CMK (cell line): Measurements from ENCODE around the gene ATAD3A.

Experiments
- DNase-seq: peaks from one replicate; pipeline ENCODE4 v3.0.0-alpha.2; 2010; ENCODE audit warnings: low read depth

ATAD3A gene

DNA sequence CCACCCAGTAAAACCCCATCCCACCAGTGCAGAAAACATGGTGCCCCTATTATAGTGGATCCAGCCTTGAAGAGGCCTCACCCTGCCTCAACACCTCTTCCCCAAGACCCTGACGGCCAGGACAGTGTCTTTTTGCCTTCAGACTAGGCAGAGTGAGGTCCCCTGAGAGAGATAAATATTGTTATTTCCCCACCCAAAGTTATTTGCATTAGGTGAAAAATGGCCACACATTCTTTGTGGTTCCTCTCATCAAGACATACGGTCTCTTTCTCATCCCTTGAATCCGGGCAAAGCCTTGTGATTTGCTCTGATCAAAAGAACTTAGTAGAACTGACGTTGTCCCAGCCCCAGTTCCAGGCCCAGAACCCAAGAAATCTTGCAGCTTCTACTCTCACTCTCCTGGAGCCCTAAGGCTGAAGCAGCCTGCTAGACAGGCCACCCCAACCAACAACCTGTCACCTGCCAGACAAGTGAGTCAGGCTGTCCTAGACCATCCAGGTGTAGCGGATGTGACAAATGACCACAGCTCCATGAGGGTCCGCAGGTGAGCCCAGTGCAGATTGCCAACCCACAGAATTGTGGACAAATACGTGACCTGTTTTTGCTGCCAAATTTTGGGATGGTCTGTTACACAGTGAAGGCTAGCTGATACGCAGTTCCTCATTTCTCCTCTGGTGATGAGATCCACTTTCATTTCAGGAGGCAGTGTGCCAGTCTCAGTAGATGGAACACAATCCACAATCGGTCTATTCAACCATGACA lies 70.8 kb downstream of the ATAD3A start:
- no peak for DNase-seq

DNA sequence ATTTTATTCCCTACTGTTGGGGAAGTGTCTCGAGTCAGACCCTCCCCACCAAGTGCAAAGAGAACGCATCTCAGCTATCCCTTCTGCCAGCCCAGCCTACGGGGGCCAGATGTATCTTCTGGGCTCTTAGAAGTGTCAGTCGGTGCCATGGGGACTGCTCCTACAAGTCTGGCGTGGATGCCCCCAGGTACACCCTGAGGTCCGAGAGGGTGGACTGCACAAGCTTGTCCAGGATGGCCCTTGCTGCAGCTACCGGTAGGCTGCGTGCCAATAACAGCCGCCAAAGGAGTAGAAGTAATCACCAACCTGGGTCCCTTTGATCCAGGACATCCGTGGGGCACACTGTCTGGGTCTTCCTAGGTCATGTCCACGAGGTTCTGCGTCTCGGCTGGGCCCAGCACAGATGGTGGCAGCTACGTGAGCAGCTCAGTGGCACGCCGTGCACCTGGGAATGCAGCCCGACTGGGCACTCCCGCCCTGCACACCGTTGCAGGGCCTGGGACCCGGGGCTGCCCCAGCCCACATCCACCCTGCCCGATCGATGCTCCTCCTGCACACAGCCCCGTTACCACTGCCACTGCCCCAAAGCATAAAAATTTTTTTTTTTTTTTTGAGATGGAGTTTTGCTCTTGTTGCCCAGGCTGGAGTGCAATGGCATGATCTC lies 71.5 kb downstream of the ATAD3A start:
- DNase-seq, result no peak
